HepG2 (cell line): ENCODE measurements around the gene LDLRAD3. TPM values are rescaled to one million over a fixed set of nuclear protein-coding genes. Genes with fewer than 3 reads are reported as not detected.

ENCODE experiments used
- ATAC-seq: fragments of 200-7000 bp; cut with Tn5 transposase; 3 replicates; pipeline ENCODE4 v1.9.1; 2020; ENCODE audit warnings: mild to moderate bottlenecking, moderate library complexity
- BruUV-seq: library from RNA; stranded (reverse); fragments of 400-500 nt; replicated peaks from 2 replicates; lab custom pipeline; 2021; lab: Mats Ljungman, UMichigan
- CTCF ChIA-PET: fragments of 300-600 bp; formaldehyde crosslinking; extraction: SDS; loops from one replicate; lab custom pipeline; 2021; ENCODE audit warnings: low total read pairs, inconsistent platforms, low intra/inter-chr PET ratio; lab: Yijun Ruan, JAX
- POLR2A ChIA-PET: fragments of 350-600 bp; sonication (Branson Sonifier 250); formaldehyde crosslinking; loops from one replicate; lab custom pipeline; 2020; ENCODE audit warnings: antibody characterized with exemption, inconsistent platforms; lab: Yijun Ruan, JAX
- DNase-seq: peaks from one replicate; pipeline ENCODE4 v3.0.0-alpha.2; 2015; ENCODE audit warnings: low spot score
- FAIRE-seq: peaks from 3 replicates; lab custom pipeline; 2011; peaks lifted over from hg19 to GRCh38; lab: Jason Lieb, UNC
- H2AFZ ChIP-seq: one replicate; pipeline ENCODE4 v1.6.1; 2011; ENCODE audit warnings: low read length, inconsistent platforms
- H3K27ac ChIP-seq: fragments of 300-600 bp; 3 replicates; pipeline ENCODE4 v1.8.0; 2011; ENCODE audit warnings: mixed run types, mild to moderate bottlenecking, mixed read lengths, low read length, inconsistent platforms; ENCODE audit not compliant: insufficient read depth; ENCODE audit errors: extremely low read length
- H3K27me3 ChIP-seq, 2 experiments: fragments of 200-600 bp in 1 of 2; 2 replicates in 1 of 2; 3 replicates in 1 of 2; pipeline versions ENCODE4 v1.6.0 to v1.8.0; 2011; ENCODE audit warnings: low read length in 2 of 2, mild to moderate bottlenecking in 2 of 2, moderate library complexity in 2 of 2, inconsistent platforms in 1 of 2; ENCODE audit not compliant: insufficient read depth in 2 of 2, control insufficient read depth in 1 of 2
- H3K36me3 ChIP-seq, 2 experiments: fragments of 200-600 bp in 1 of 2; replicated peaks in 1 of 2; 2 replicates in 1 of 2; 3 replicates in 1 of 2; pipeline versions ENCODE4 v1.5.1 to v1.8.0; 2011; ENCODE audit warnings: low read length in 2 of 2, inconsistent platforms in 1 of 2; ENCODE audit not compliant: insufficient read depth in 2 of 2, control insufficient read depth in 1 of 2
- H3K4me1 ChIP-seq: 2 replicates; pipeline ENCODE4 v1.5.1; 2012; ENCODE audit warnings: low read length, inconsistent platforms; ENCODE audit not compliant: insufficient read depth
- H3K4me2 ChIP-seq: 2 replicates; pipeline ENCODE4 v1.6.0; 2011; ENCODE audit warnings: low read depth, low read length, inconsistent platforms
- H3K4me3 ChIP-seq, 3 experiments: fragments of 200-600 bp in 1 of 3; sonication (generic), shearing (Covaris generic) in 1 of 3; replicated peaks in 1 of 3; 2 replicates each; pipeline ENCODE4 v1.5.1; 2011 to 2016; ENCODE audit warnings: low read length in 3 of 3, inconsistent platforms in 2 of 3, low read depth in 2 of 3, mild to moderate bottlenecking in 2 of 3, control low read depth in 1 of 3, mixed read lengths in 1 of 3; ENCODE audit not compliant: insufficient read depth in 1 of 3
- H3K79me2 ChIP-seq: one replicate; pipeline ENCODE4 v1.6.1; 2011; ENCODE audit warnings: low read length, inconsistent platforms; ENCODE audit not compliant: insufficient read depth
- H3K9ac ChIP-seq: 2 replicates; pipeline ENCODE4 v1.6.0; 2011; ENCODE audit warnings: mild to moderate bottlenecking, low read depth, low read length, inconsistent platforms; ENCODE audit not compliant: insufficient read depth
- H3K9me3 ChIP-seq: 2 replicates; pipeline ENCODE4 v1.5.1; 2012; ENCODE audit warnings: mild to moderate bottlenecking, low read length
- H4K20me1 ChIP-seq: 2 replicates; pipeline ENCODE4 v1.6.0; 2011; ENCODE audit warnings: inconsistent platforms, mild to moderate bottlenecking, low read length, moderate library complexity; ENCODE audit not compliant: insufficient read depth
- BRCA1 ChIP-seq: sonication (generic); formaldehyde crosslinking; IDR thresholded peaks from 2 replicates; pipeline ENCODE4 v1.4.0; 2020; ENCODE audit warnings: missing genetic modification reagents
- CCAR2 ChIP-seq: fragments of 200-400 bp; formaldehyde crosslinking; optimal IDR thresholded peaks from 2 replicates; pipeline ENCODE3; 2018; ENCODE audit warnings: low read depth, mild to moderate bottlenecking, low read length, moderate library complexity
- CHCHD3 ChIP-seq: sonication (generic); formaldehyde crosslinking; IDR thresholded peaks from 2 replicates; pipeline ENCODE4 v1.8.0; 2022; ENCODE audit warnings: mild to moderate bottlenecking, missing genetic modification reagents, moderate library complexity
- CREB3 ChIP-seq: sonication (generic); formaldehyde crosslinking; IDR thresholded peaks from 2 replicates; pipeline ENCODE4 v1.5.0; 2020; ENCODE audit warnings: missing genetic modification reagents
- DPF2 ChIP-seq: sonication (generic); formaldehyde crosslinking; IDR thresholded peaks from 2 replicates; pipeline ENCODE4 v1.4.0; 2020; ENCODE audit warnings: mild to moderate bottlenecking, low read depth, missing genetic modification reagents, borderline replicate concordance
- ISX ChIP-seq: sonication (generic); formaldehyde crosslinking; conservative IDR thresholded peaks from 2 replicates; pipeline ENCODE4 v1.5.0; 2020; ENCODE audit warnings: missing genetic modification reagents
- KMT2B ChIP-seq: IDR thresholded peaks from 2 replicates; pipeline ENCODE4 v1.6.1; 2016; ENCODE audit warnings: missing genetic modification reagents, missing compliant biosample characterization
- ZNF350 ChIP-seq: sonication (generic); formaldehyde crosslinking; IDR thresholded peaks from 2 replicates; pipeline ENCODE4 v1.4.0; 2020; ENCODE audit warnings: mild to moderate bottlenecking, low read depth, missing genetic modification reagents, borderline replicate concordance
- ZNF790 ChIP-seq: sonication (generic); formaldehyde crosslinking; IDR thresholded peaks from 2 replicates; pipeline ENCODE4 v1.8.0; 2022; ENCODE audit warnings: missing genetic modification reagents, mild to moderate bottlenecking, borderline replicate concordance
- ZNF878 ChIP-seq: sonication (generic); formaldehyde crosslinking; IDR thresholded peaks from 2 replicates; pipeline ENCODE4 v1.8.1; 2023; ENCODE audit warnings: mild to moderate bottlenecking, missing genetic modification reagents, moderate library complexity
- WGBS: methylation state at CpG from one replicate; pipeline ENCODE4 v1.1.6; 2017; ENCODE audit warnings: low lambda C conversion rate; 5-methylcytosine and 5-hydroxymethylcytosine counted together
- in situ Hi-C: cut with HindIII; loops from 2 replicates; pipeline ENCODE4 v1.10.0; 2017; ENCODE audit warnings: low pct_unique_long_range_greater_than_20kb; ENCODE audit not compliant: extremely low pct_ligation_motif_present
- intact Hi-C: fragments of 100-400 bp; cut with micrococcal nuclease; formaldehyde crosslinking; loops from one replicate; pipeline ENCODE4 v1.10.0; 2022; ENCODE audit not compliant: unreplicated experiment
- polyA plus RNA-seq, 8 experiments: library from polyadenylated mRNA; depleted of rRNA in 3 of 8; stranded (reverse) in 7 of 8; unstranded in 1 of 8; fragments of >200 nt; fragmentation: Illumina TruSeq in 4 of 8; extraction: Trizol in 4 of 8; gene quantifications; 2 replicates each; pipeline versions ENCODE4 v1.2.1 to v1.2.3, GENCODE V29; 2011 to 2016; ENCODE audit warnings: low read depth in 4 of 8, missing spikeins in 1 of 8, mixed read lengths in 1 of 8; ENCODE audit not compliant: insufficient read depth in 1 of 8
- total RNA-seq, 5 experiments: library from RNA; depleted of rRNA; stranded (reverse); fragments of >200 nt; fragmentation: Illumina TruSeq; extraction: Trizol; gene quantifications; 2 replicates each; pipeline ENCODE4 v1.2.3, GENCODE V29; 2016; ENCODE audit warnings: low read depth in 1 of 5

Gene LDLRAD3
- total and polyA plus RNA-seq, 2 of the 13 experiments (the other 11 are each of a cell fraction or from before 2014, with no cell fraction given) = 0.50 to 0.60 TPM

- in situ Hi-C loops = no loop called here
- H3K4me1 ChIP-seq = no peaks in the 10 kb centered on the region
- no peak overlapping the region for H3K27ac ChIP-seq
- DNase-seq = no peak
- 3% methylated on average over 4 of the region's 4 CpGs for WGBS
- H2AFZ ChIP-seq = no peak overlapping the region
- no peaks in the 10 kb centered on the region for H3K36me3 ChIP-seq
- POLR2A ChIA-PET = no interaction called here
- CTCF ChIA-PET = no interaction called here
- no peak overlapping the region for H3K4me2 ChIP-seq
- intact Hi-C loops = no loop called here
- no peak overlapping the region for H3K9ac ChIP-seq
- no peaks in the 10 kb centered on the region for H4K20me1 ChIP-seq
- no peaks in the 10 kb centered on the region for H3K79me2 ChIP-seq
- H3K27me3 ChIP-seq = peaks cover 3 to 11% of the 10 kb centered on the region in 2 experiments; a peak in 2 of 5 replicates
- no peak for ATAC-seq
- TF ChIP-seq ZNF350 (CRISPR knock-in tag) (no peak), BRCA1 (CRISPR knock-in tag) (no peak), CCAR2 (no peak), CREB3 (CRISPR knock-in tag) (no peak), CHCHD3 (no peak), KMT2B (CRISPR knock-in tag) (no peak), ISX (CRISPR knock-in tag) (no peak), DPF2 (CRISPR knock-in tag) (no peak), ZNF790 (CRISPR knock-in tag) (no peak), ZNF878 (CRISPR knock-in tag) (no peak)
- no peak overlapping the region for H3K4me3 ChIP-seq
- H3K9me3 ChIP-seq = no peaks in the 10 kb centered on the region
- BruUV-seq = no TSS peak
- FAIRE-seq = no peak
These were observed 72.8 kb downstream of the LDLRAD3 start for GRCh38 chr11:36016709-36017108.
